Effector memory CD4-positive, alpha-beta T cell (primary cell): ENCODE results near the gene SLX4IP.

ENCODE experiments used
- DNase-seq, 3 donors: peaks; one replicate each; pipeline ENCODE4 v3.0.0-alpha.2; 2020
- H3K27ac ChIP-seq: 2 replicates; pipeline ENCODE4 v1.7.0; 2013; ENCODE audit warnings: mild to moderate bottlenecking, low read length, moderate library complexity; ENCODE audit not compliant: insufficient read depth, poor library complexity, severe bottlenecking
- H3K27me3 ChIP-seq: replicated peaks from 2 replicates; pipeline ENCODE4 v1.7.0; 2013; ENCODE audit warnings: mild to moderate bottlenecking, low read length; ENCODE audit not compliant: insufficient read depth, control insufficient read depth, poor library complexity, severe bottlenecking
- H3K36me3 ChIP-seq: 2 replicates; pipeline ENCODE4 v1.7.0; 2013; ENCODE audit warnings: mild to moderate bottlenecking, low read length, moderate library complexity; ENCODE audit not compliant: control insufficient read depth, insufficient read depth
- H3K4me1 ChIP-seq: 2 replicates; pipeline ENCODE4 v1.7.0; 2013; ENCODE audit warnings: low read length, mild to moderate bottlenecking; ENCODE audit not compliant: control insufficient read depth, insufficient read depth, poor library complexity, severe bottlenecking
- H3K4me3 ChIP-seq: 2 replicates; pipeline ENCODE4 v1.7.0; 2013; ENCODE audit warnings: low read length, low read depth, mild to moderate bottlenecking; ENCODE audit not compliant: insufficient read depth, poor library complexity, severe bottlenecking
- H3K9me3 ChIP-seq: 2 replicates; pipeline ENCODE4 v1.7.0; 2013; ENCODE audit warnings: mild to moderate bottlenecking, low read length, moderate library complexity; ENCODE audit not compliant: control insufficient read depth

The SLX4IP gene

DNA sequence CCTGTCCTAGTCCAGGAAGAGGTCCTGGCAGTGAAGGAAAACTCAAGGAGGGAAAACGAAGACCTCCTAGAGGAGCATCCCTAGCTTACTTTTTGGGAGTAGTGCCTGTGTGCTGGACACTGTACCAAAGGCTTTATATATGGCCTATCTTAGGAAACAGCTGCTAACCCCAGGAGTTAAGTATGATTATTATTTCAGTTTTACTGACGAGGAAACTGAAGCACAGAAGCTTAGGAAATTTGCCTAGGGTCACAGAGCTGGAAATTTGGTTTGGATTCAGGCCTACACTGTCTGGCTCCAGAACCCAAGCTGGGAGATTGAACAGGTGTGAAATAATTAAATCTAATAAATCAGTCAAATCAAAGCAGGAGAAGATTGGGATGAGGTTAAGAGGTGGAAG lies 78.0 kb downstream of the SLX4IP start:
- Histone ChIP-seq H3K27me3 (no peaks in the 10 kb centered on the region), H3K36me3 (no peaks in the 10 kb centered on the region), H3K27ac (no peak overlapping the region), H3K9me3 (no peaks in the 10 kb centered on the region), H3K4me3 (no peak overlapping the region), H3K4me1 (no peaks in the 10 kb centered on the region)
- DNase-seq: no peak

DNA sequence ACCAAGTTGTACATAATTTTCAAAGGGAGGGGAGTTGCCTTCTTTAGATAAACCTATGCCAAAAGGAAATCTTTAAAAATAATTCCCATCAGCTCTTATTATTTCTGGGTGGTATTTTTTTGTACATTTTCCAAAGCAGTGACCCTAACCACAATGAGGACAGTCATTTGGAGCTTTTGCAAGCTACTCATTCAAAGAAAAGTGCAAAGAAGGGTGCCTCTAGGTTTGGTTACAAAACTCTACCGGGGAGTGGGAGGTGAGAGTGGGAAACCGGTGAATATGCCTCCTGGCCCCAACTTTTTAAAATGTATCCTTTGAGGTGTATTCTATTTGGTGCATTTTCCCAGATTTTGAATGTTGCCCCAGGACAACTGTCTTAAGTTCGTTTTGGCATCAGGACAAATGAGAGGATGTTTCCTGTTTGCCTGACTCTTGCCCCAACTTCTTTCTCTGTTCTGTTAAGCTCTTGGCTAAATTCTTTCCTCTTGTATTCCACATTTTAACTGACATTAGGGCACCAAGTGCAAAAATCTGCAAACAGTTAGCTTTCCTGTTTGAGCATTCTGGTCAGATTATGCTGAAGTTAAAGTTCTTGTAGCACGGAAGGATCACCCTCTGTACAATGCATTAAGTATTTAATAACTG lies 78.9 kb downstream of the SLX4IP start:
- H3K9me3 ChIP-seq: no peaks in the 10 kb centered on the region
- no peak overlapping the region for H3K4me3 ChIP-seq
- no peaks in the 10 kb centered on the region for H3K36me3 ChIP-seq
- no peaks in the 10 kb centered on the region for H3K4me1 ChIP-seq
- no peak overlapping the region for H3K27ac ChIP-seq
- no peak for DNase-seq
- H3K27me3 ChIP-seq: no peaks in the 10 kb centered on the region

DNA sequence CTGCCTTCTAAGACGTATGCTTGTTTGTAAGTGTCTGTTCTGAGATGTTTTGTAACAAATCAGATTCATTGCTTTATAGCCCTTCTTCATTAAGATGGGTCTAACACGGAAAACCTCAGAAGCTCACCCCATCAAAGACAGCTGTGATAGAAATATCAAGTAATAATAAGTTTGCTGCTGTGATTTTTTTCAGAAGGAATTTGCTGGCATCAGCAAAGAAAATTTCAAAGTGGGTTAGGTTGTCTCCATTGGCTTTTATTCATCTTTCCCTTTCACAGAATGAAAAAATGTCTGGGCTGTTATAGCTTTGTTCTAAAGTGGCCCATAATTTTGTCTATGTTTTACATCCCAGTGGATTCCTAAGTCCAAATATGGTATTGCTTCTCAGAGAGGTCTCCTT lies 81.4 kb downstream of the SLX4IP start:
- no peak overlapping the region for H3K4me3 ChIP-seq
- H3K27ac ChIP-seq: no peak overlapping the region
- no peaks in the 10 kb centered on the region for H3K9me3 ChIP-seq
- H3K36me3 ChIP-seq: no peaks in the 10 kb centered on the region
- no peak for DNase-seq
- no peaks in the 10 kb centered on the region for H3K27me3 ChIP-seq
- H3K4me1 ChIP-seq: no peaks in the 10 kb centered on the region

GRCh38 chr20:10519361-10520046 lies 84.4 kb downstream of the SLX4IP start:
- Histone ChIP-seq H3K27ac (no peak overlapping the region), H3K27me3 (no peaks in the 10 kb centered on the region), H3K36me3 (no peaks in the 10 kb centered on the region), H3K9me3 (no peaks in the 10 kb centered on the region), H3K4me3 (no peak overlapping the region), H3K4me1 (no peaks in the 10 kb centered on the region)
- no peak for DNase-seq

DNA sequence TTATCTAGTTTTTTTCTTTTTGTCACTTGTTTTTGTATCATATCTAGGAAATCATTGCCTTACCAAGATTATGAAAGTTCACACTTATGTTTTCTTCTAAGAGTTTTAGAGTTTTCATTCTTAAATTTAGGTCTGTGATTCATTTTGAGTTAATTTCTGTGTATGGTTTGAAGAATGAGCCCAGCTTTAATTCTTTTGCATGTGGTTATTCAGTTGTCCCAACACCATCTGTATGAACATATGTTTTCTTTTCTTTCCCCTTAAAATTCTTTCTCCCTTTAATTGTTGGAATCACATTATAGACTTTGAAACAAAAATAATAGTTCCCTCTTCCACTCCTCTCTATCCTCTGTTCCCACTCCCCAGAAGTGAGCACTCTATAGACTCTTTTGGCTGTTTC lies 85.4 kb downstream of the SLX4IP start:
- H3K4me3 ChIP-seq: no peak overlapping the region
- H3K27me3 ChIP-seq: no peaks in the 10 kb centered on the region
- no peaks in the 10 kb centered on the region for H3K36me3 ChIP-seq
- no peak overlapping the region for H3K27ac ChIP-seq
- no peaks in the 10 kb centered on the region for H3K9me3 ChIP-seq
- DNase-seq: no peak
- no peaks in the 10 kb centered on the region for H3K4me1 ChIP-seq

GRCh38 chr20:10521068-10521831 lies 86.1 kb downstream of the SLX4IP start:
- no peaks in the 10 kb centered on the region for H3K4me1 ChIP-seq
- H3K36me3 ChIP-seq: no peaks in the 10 kb centered on the region
- no peak for DNase-seq
- H3K9me3 ChIP-seq: no peaks in the 10 kb centered on the region
- no peaks in the 10 kb centered on the region for H3K27me3 ChIP-seq
- no peak overlapping the region for H3K4me3 ChIP-seq
- H3K27ac ChIP-seq: no peak overlapping the region

- no peaks in the 10 kb centered on the region for H3K9me3 ChIP-seq
- no peaks in the 10 kb centered on the region for H3K27me3 ChIP-seq
- H3K4me3 ChIP-seq: no peak overlapping the region
- H3K27ac ChIP-seq: no peak overlapping the region
- H3K4me1 ChIP-seq: no peaks in the 10 kb centered on the region
- H3K36me3 ChIP-seq: no peaks in the 10 kb centered on the region
- DNase-seq: no peak
Observed at GRCh38 chr20:10521836-10522235, 86.7 kb downstream of the SLX4IP start.

- Histone ChIP-seq H3K9me3 (no peaks in the 10 kb centered on the region), H3K4me1 (no peaks in the 10 kb centered on the region), H3K4me3 (no peak overlapping the region), H3K27ac (no peak overlapping the region), H3K27me3 (no peaks in the 10 kb centered on the region), H3K36me3 (no peaks in the 10 kb centered on the region)
- no peak for DNase-seq
Observed at GRCh38 chr20:10522328-10522727, 87.2 kb downstream of the SLX4IP start.

GRCh38 chr20:10523443-10523842 lies 88.3 kb downstream of the SLX4IP start:
- Histone ChIP-seq H3K4me3 (no peak overlapping the region), H3K27me3 (no peaks in the 10 kb centered on the region), H3K9me3 (no peaks in the 10 kb centered on the region), H3K36me3 (no peaks in the 10 kb centered on the region), H3K4me1 (no peaks in the 10 kb centered on the region), H3K27ac (no peak overlapping the region)
- DNase-seq: no peak

DNA sequence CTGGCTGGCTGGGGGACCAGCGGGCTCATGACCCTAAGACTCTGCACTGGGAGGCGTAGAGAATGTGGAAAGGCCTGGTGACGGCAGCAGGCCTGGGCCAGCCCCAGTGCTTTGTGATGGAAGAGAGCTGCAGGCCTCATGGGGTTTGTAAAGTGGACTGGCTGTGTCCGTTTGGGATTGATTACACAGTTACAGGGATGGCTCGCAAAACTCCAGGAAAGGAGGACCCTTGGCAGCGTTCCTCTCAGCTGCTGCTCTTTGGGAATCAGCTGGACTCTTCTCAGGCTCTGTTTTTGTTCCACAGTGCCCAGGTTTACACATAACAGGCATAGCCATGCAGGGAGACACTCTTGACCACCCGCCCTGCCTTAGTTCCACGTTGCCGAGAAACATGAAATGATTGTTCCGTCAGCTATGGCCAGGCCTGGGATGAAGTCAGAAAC lies 89.0 kb downstream of the SLX4IP start:
- H3K4me1 ChIP-seq: no peaks in the 10 kb centered on the region
- DNase-seq: no peak
- no peak overlapping the region for H3K27ac ChIP-seq
- H3K36me3 ChIP-seq: no peaks in the 10 kb centered on the region
- H3K4me3 ChIP-seq: no peak overlapping the region
- no peaks in the 10 kb centered on the region for H3K27me3 ChIP-seq
- H3K9me3 ChIP-seq: no peaks in the 10 kb centered on the region
